ENCODE measurements around the gene ONECUT3. TPM values are rescaled to one million over a fixed set of nuclear protein-coding genes. Genes with fewer than 3 reads are reported as not detected.

Gene ONECUT3
- total and polyA plus RNA-seq, 11 donors, result not detected

GRCh38 chr19:1815605-1816529 lies 62.6 kb downstream of the ONECUT3 start:
- H3K4me1 ChIP-seq, result peaks cover 0 to 26% (median 13%) of the 10 kb centered on the region in 12 donors
- intact Hi-C loops (cut with DNase I), result loop anchor here in 1 of 10 donors (5.0 kb wide), 1 partner anchor 144 kb away; no protein-coding TSS in a partner anchor
- no peak overlapping the region for H3K4me3 ChIP-seq
- WGBS, 4 donors, result 89 to 92% (median 92%) methylated on average over 47 to 61 of the region's 61 CpGs
- ATAC-seq, result no peak
- no peaks in the 10 kb centered on the region for H3K9me3 ChIP-seq
- H3K27me3 ChIP-seq, result no peaks in the 10 kb centered on the region
- H3K27ac ChIP-seq, result no peak overlapping the region
- DNase-seq, result peak in 1 of 5 donors; percentile 26
- H3K36me3 ChIP-seq, result peaks cover 5 to 67% (median 61%) of the 10 kb centered on the region in 9 donors
- no peak for TF ChIP-seq POLR2A (IDR thresholded peaks at IDR 0.05)
- TF ChIP-seq, protein P1, sequence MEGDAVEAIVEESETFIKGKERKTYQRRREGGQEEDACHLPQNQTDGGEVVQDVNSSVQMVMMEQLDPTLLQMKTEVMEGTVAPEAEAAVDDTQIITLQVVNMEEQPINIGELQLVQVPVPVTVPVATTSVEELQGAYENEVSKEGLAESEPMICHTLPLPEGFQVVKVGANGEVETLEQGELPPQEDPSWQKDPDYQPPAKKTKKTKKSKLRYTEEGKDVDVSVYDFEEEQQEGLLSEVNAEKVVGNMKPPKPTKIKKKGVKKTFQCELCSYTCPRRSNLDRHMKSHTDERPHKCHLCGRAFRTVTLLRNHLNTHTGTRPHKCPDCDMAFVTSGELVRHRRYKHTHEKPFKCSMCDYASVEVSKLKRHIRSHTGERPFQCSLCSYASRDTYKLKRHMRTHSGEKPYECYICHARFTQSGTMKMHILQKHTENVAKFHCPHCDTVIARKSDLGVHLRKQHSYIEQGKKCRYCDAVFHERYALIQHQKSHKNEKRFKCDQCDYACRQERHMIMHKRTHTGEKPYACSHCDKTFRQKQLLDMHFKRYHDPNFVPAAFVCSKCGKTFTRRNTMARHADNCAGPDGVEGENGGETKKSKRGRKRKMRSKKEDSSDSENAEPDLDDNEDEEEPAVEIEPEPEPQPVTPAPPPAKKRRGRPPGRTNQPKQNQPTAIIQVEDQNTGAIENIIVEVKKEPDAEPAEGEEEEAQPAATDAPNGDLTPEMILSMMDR (IDR thresholded peaks at IDR 0.05), result no peak

GRCh38 chr19:1816530-1817298 lies 63.4 kb downstream of the ONECUT3 start:
- no peak for TF ChIP-seq POLR2A (IDR thresholded peaks at IDR 0.05)
- TF ChIP-seq, protein P1 (IDR thresholded peaks at IDR 0.05), result no peak
- Histone ChIP-seq H3K27ac (no peak overlapping the region), H3K9me3 (no peaks in the 10 kb centered on the region), H3K4me1 (peaks cover 0 to 22% (median 11%) of the 10 kb centered on the region in 12 donors), H3K27me3 (no peaks in the 10 kb centered on the region), H3K36me3 (peaks cover 5 to 75% (median 67%) of the 10 kb centered on the region in 9 donors), H3K4me3 (no peak overlapping the region)
- peak in 1 of 5 donors; percentile 23 for DNase-seq
- ATAC-seq, result no peak
- intact Hi-C loops (cut with DNase I), result loop anchor here in 1 of 10 donors (5.0 kb wide), 1 partner anchor 144 kb away; no protein-coding TSS in a partner anchor
- WGBS, 4 donors, result 92 to 93% (median 93%) methylated on average over 32 to 36 of the region's 36 CpGs

- peak in 2 of 5 donors; percentile 55 to 74 for DNase-seq
- Histone ChIP-seq H3K4me3 (no peak overlapping the region), H3K9me3 (no peaks in the 10 kb centered on the region), H3K4me1 (peaks cover 0 to 13% (median 7%) of the 10 kb centered on the region in 12 donors), H3K27ac (no peak overlapping the region), H3K27me3 (no peaks in the 10 kb centered on the region), H3K36me3 (peaks cover 5 to 84% (median 76%) of the 10 kb centered on the region in 9 donors)
- intact Hi-C loops (cut with DNase I), result loop anchor here in 1 of 10 donors (5.0 kb wide), 1 partner anchor 145 kb away; no protein-coding TSS in a partner anchor
- no peak for TF ChIP-seq POLR2A (IDR thresholded peaks at IDR 0.05)
- TF ChIP-seq, protein P1 (IDR thresholded peaks at IDR 0.05), result peak in 1 of 12 donors; percentile 16
- peak; percentile 59 to 79 (median 72) for ATAC-seq
- WGBS, 4 donors, result 79 to 90% (median 85%) methylated on average over 12 to 25 of the region's 25 CpGs
These were observed 64.4 kb downstream of the ONECUT3 start for GRCh38 chr19:1817553-1818179.

Measured in heart left ventricle (tissue), 16 donors.